Measurements from ENCODE around the gene PBX4.

The PBX4 gene

GRCh38 chr19:19649155-19649554 lies 30.7 kb upstream of the PBX4 start:
- no peak for TF ChIP-seq CTCF (IDR thresholded peaks at IDR 0.05; ENCODE audit: insufficient read depth, low read depth, low read length, missing control alignments)
- no peak for DNase-seq (ENCODE audit: low read depth)
- no peak overlapping the region for H3K4me3 ChIP-seq (ENCODE audit: low read depth, low read length)

GRCh38 chr19:19647037-19647835 lies 28.7 kb upstream of the PBX4 start:
- DNase-seq (ENCODE audit: low read depth), result no peak
- no peak for TF ChIP-seq CTCF (IDR thresholded peaks at IDR 0.05; ENCODE audit: insufficient read depth, low read depth, low read length, missing control alignments)
- H3K4me3 ChIP-seq (ENCODE audit: low read depth, low read length), result no peak overlapping the region

GRCh38 chr19:19645233-19645870 lies 26.9 kb upstream of the PBX4 start:
- H3K4me3 ChIP-seq (ENCODE audit: low read depth, low read length), result no peak overlapping the region
- DNase-seq (ENCODE audit: low read depth), result no peak
- TF ChIP-seq CTCF (IDR thresholded peaks at IDR 0.05; ENCODE audit: insufficient read depth, low read depth, low read length, missing control alignments), result no peak

DNA sequence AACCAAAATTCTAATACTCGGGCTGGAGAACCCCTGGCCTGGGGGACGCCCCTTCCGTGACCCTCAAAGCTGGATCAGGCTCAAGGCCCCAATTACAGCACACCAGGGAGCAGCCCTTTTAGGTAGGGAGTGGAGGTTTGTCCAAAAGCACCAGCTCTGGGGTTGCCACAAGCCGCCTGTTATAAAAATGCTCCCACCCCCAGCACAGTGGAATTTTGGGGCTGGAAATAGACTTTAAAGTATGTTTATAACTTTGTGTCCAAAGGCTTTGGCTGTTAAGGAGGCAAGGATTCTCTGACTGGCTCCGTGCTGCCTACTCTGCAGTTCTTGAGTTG lies 25.5 kb upstream of the PBX4 start:
- H3K4me3 ChIP-seq (ENCODE audit: low read depth, low read length), result peak overlapping the region; percentile 93
- no peak for TF ChIP-seq CTCF (IDR thresholded peaks at IDR 0.05; ENCODE audit: insufficient read depth, low read depth, low read length, missing control alignments)
- no peak for DNase-seq (ENCODE audit: low read depth)

DNA sequence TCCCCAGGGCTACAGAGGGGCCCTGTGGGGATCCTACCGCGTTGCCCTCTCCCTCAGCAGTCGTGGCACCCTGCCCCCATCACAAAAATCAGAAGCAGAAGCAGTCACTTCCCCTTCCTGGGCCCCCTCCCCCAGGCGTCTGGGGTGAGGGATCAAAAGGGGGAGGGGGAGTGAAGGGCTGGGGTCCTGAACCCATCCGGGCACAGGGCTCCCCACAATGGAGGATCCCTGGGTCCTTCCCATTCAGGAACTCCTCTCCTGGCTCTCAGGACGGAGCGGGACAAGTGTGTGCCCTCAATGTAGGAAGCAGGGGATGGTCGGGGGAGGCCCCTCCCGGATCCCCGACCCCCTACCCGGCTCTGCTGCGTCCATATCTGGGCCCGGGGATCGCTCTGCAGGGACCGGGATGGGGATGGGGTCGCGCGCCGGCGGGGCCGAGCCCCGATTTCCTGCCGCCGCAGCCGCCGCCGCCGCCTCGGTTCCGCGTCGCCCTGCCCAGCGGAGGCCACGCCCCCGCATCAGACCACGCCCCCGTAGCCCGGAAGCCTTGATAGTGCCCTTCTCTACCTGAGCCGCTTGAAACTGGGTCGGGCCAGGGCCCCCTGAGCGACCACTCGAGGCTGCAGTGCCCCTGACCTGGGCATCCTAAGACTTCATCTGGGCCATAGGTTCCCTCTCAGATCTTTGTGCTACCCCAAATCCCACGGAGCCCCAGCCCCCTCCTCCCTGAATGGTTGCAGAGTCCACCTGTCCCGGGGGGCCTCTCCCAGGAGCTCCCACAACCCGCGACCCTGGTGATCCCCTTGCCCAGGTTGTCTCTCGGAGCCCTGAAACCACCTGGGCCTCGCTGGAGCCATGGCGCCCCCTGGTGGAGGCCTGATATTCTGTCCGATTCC lies 24.9 kb upstream of the PBX4 start, which contains the start of gene GMIP:
Gene GMIP (minus strand): TSS at position 500 of the 896 bp plus-strand sequence. CDS start 128 bp downstream, at position 372.
- H3K4me3 ChIP-seq (ENCODE audit: low read depth, low read length), result peak within 1 kb of the TSS; percentile 93
- peak; percentile 91 for DNase-seq (ENCODE audit: low read depth)
- TF ChIP-seq CTCF (IDR thresholded peaks at IDR 0.05; ENCODE audit: insufficient read depth, low read depth, low read length, missing control alignments), result peak; percentile 77

- no peak for TF ChIP-seq CTCF (IDR thresholded peaks at IDR 0.05; ENCODE audit: insufficient read depth, low read depth, low read length, missing control alignments)
- DNase-seq (ENCODE audit: low read depth), result peak; percentile 72
- H3K4me3 ChIP-seq (ENCODE audit: low read depth, low read length), result peak overlapping the region; percentile 93
Observed at GRCh38 chr19:19642506-19643157, 24.1 kb upstream of the PBX4 start.
